SK-N-SH (cell line): ENCODE data around the gene TBX2. TPM values are rescaled to one million over a fixed set of nuclear protein-coding genes. Genes with fewer than 3 reads are reported as not detected.
A peak's percentile ranks its signal among the peaks of the same experiment; 100 is the strongest.

Experiments
- CTCF ChIA-PET: fragments of 300-600, 350-600 bp; formaldehyde crosslinking; extraction: SDS; loops from one replicate; lab custom pipeline; 2021; lab: Yijun Ruan, JAX
- POLR2A ChIA-PET: fragments of 350-600 bp; sonication (Branson Sonifier 250); formaldehyde crosslinking; extraction: SDS; loops from one replicate; lab custom pipeline; 2020; ENCODE audit warnings: antibody characterized with exemption, inconsistent platforms; lab: Yijun Ruan, JAX
- DNase-seq: peaks from one replicate; pipeline ENCODE4 v3.0.0; 2012
- H2AFZ ChIP-seq: fragments of 200-600 bp; sonication (generic); 2 replicates; pipeline ENCODE4 v1.8.1; 2016; ENCODE audit warnings: antibody characterized with exemption, mild to moderate bottlenecking, low read depth
- H3F3A ChIP-seq: fragments of 200-600 bp; sonication (generic); replicated peaks from 2 replicates; pipeline ENCODE3; 2016; ENCODE audit warnings: antibody characterized with exemption, mild to moderate bottlenecking; ENCODE audit not compliant: insufficient read depth
- H3K27ac ChIP-seq, 2 experiments: fragments of 200-500 bp in 1 of 2; fragments of 200-600 bp in 1 of 2; sonication (Bioruptor generic) in 1 of 2; sonication (generic), shearing (Covaris generic) in 1 of 2; 2 replicates each; pipeline versions ENCODE4 v1.5.1 to v1.6.1; 2014 to 2016; ENCODE audit warnings: low read depth in 2 of 2, inconsistent platforms in 1 of 2, low read length in 1 of 2, mild to moderate bottlenecking in 1 of 2, mixed read lengths in 1 of 2
- H3K27me3 ChIP-seq: fragments of 200-600 bp; sonication (generic), shearing (Covaris generic); 2 replicates; pipeline ENCODE4 v1.6.1; 2016; ENCODE audit warnings: mixed run types; ENCODE audit not compliant: insufficient read depth
- H3K36me3 ChIP-seq, 2 experiments: fragments of 200-500 bp in 1 of 2; fragments of 200-600 bp in 1 of 2; sonication (Bioruptor generic) in 1 of 2; sonication (generic) in 1 of 2; replicated peaks in 1 of 2; 2 replicates each; pipeline versions ENCODE3 to v1.5.1; 2014 to 2016; ENCODE audit warnings: low read length in 1 of 2, mild to moderate bottlenecking in 1 of 2; ENCODE audit not compliant: insufficient read depth in 2 of 2, control insufficient read depth in 1 of 2
- H3K4me1 ChIP-seq, 2 experiments: fragments of 200-500 bp in 1 of 2; fragments of 200-600 bp in 1 of 2; sonication (Bioruptor generic) in 1 of 2; sonication (generic), shearing (Covaris generic) in 1 of 2; 2 replicates each; pipeline versions ENCODE4 v1.5.1 to v1.6.1; 2014 to 2016; ENCODE audit warnings: low read depth in 1 of 2, low read length in 1 of 2, mixed run types in 1 of 2; ENCODE audit not compliant: insufficient read depth in 2 of 2, control insufficient read depth in 1 of 2
- H3K4me2 ChIP-seq: fragments of 200-600 bp; sonication (generic), shearing (Covaris generic); 2 replicates; pipeline ENCODE4 v1.6.1; 2017; ENCODE audit warnings: mixed run types
- H3K4me3 ChIP-seq, 2 experiments: fragments of 200-500 bp in 1 of 2; fragments of 200-600 bp in 1 of 2; sonication (Bioruptor generic) in 1 of 2; sonication (generic), shearing (Covaris generic) in 1 of 2; 2 replicates each; pipeline versions ENCODE4 v1.5.1 to v1.8.1; 2014 to 2016; ENCODE audit warnings: low read depth in 2 of 2, inconsistent platforms in 1 of 2, low read length in 1 of 2, mild to moderate bottlenecking in 1 of 2, mixed read lengths in 1 of 2, moderate library complexity in 1 of 2
- H3K79me2 ChIP-seq: fragments of 200-600 bp; sonication (generic); 2 replicates; pipeline ENCODE4 v1.8.1; 2017; ENCODE audit warnings: mild to moderate bottlenecking; ENCODE audit not compliant: insufficient read depth
- H3K9ac ChIP-seq: fragments of 200-600 bp; sonication (generic); 2 replicates; pipeline ENCODE4 v1.6.1; 2017; ENCODE audit warnings: mixed run types
- H3K9me2 ChIP-seq: fragments of 200-600 bp; sonication (generic); 2 replicates; pipeline ENCODE4 v1.6.1; 2017; ENCODE audit warnings: mixed run types
- H3K9me3 ChIP-seq: fragments of 200-600 bp; sonication (generic); 2 replicates; pipeline ENCODE4 v1.6.1; 2017; ENCODE audit warnings: mixed run types, mild to moderate bottlenecking, moderate library complexity
- H4K20me1 ChIP-seq: fragments of 200-600 bp; sonication (generic); 2 replicates; pipeline ENCODE4 v1.6.1; 2017; ENCODE audit warnings: mild to moderate bottlenecking, mixed run types; ENCODE audit not compliant: insufficient read depth
- CTCF ChIP-seq: fragments of 200-600 bp; sonication (generic); IDR thresholded peaks from 2 replicates; pipeline ENCODE4 v1.6.1; 2017; ENCODE audit warnings: antibody characterized with exemption, mild to moderate bottlenecking, moderate library complexity
- ELF1 ChIP-seq: IDR thresholded peaks from 2 replicates; pipeline ENCODE4 v1.4.0; 2012
- EP300 ChIP-seq, 2 experiments: IDR thresholded peaks; 2 replicates each; pipeline versions ENCODE4 v1.4.0 to v1.6.1; 2012; ENCODE audit warnings: borderline replicate concordance in 1 of 2, low read depth in 1 of 2, low read length in 1 of 2
- FOXM1 ChIP-seq: IDR thresholded peaks from 2 replicates; pipeline ENCODE4 v1.4.0; 2012; ENCODE audit warnings: low read depth, mild to moderate bottlenecking
- IRF3 ChIP-seq: fragments of 150-350 bp; IDR thresholded peaks from 2 replicates; pipeline ENCODE4 v1.6.1; 2016; ENCODE audit warnings: mild to moderate bottlenecking, low read depth, low read length
- JUND ChIP-seq: IDR thresholded peaks from 2 replicates; pipeline ENCODE4 v1.4.0; 2012
- MAX ChIP-seq: IDR thresholded peaks from 2 replicates; pipeline ENCODE4 v1.4.0; 2012; ENCODE audit warnings: low read depth
- MEF2A ChIP-seq: IDR thresholded peaks from 2 replicates; pipeline ENCODE4 v1.4.0; 2012; ENCODE audit warnings: low read depth, borderline replicate concordance
- PBX3 ChIP-seq: IDR thresholded peaks from 2 replicates; pipeline ENCODE4; 2012
- POLR2AphosphoS5 ChIP-seq: IDR thresholded peaks from 2 replicates; pipeline ENCODE4 v1.6.1; 2012; ENCODE audit warnings: low read depth, low read length
- RFX5 ChIP-seq: IDR thresholded peaks from 2 replicates; pipeline ENCODE4 v1.6.1; 2012; ENCODE audit warnings: mild to moderate bottlenecking, improper control_type of control experiment, low read length
- SIN3A ChIP-seq: IDR thresholded peaks from 2 replicates; pipeline ENCODE4 v1.6.1; 2012; ENCODE audit warnings: low read depth, mild to moderate bottlenecking, low read length, moderate library complexity, borderline replicate concordance
- TEAD4 ChIP-seq: IDR thresholded peaks from 2 replicates; pipeline ENCODE4 v1.4.0; 2012; ENCODE audit warnings: mild to moderate bottlenecking, borderline replicate concordance; ENCODE audit not compliant: insufficient read depth
- USF1 ChIP-seq: IDR thresholded peaks from 2 replicates; pipeline ENCODE4 v1.4.0; 2012; ENCODE audit warnings: low read depth, borderline replicate concordance
- USF2 ChIP-seq: fragments of 150-350 bp; IDR thresholded peaks from 2 replicates; pipeline ENCODE4 v1.6.1; 2017; ENCODE audit warnings: antibody characterized with exemption, low read length, low read depth, borderline replicate concordance
- ZBTB33 ChIP-seq: IDR thresholded peaks from 2 replicates; pipeline ENCODE4 v1.4.0; 2012; ENCODE audit warnings: low read depth, borderline replicate concordance
- WGBS: methylation state at CpG from one replicate; pipeline ENCODE4 v1.1.6; 2017; ENCODE audit warnings: low lambda C conversion rate; 5-methylcytosine and 5-hydroxymethylcytosine counted together
- polyA plus RNA-seq, 3 experiments: library from polyadenylated mRNA; depleted of rRNA; stranded (reverse); fragments of >200 nt; gene quantifications; 2 replicates each; pipeline ENCODE4 v1.2.3, GENCODE V29; 2012

The TBX2 gene
- polyA plus RNA-seq, 1 of the 3 experiments (the other 2 are of a cell fraction): 57.8 TPM

- DNase-seq: no peak
- Histone ChIP-seq H3K27ac (peak overlapping the region in 1 of 2 experiments; percentile 72; a peak in 1 of 4 replicates), H3K4me1 (peaks cover 5 to 49% of the 10 kb centered on the region in 2 experiments; a peak in 2 of 4 replicates), H3K27me3 (no peaks in the 10 kb centered on the region), H4K20me1 (no peaks in the 10 kb centered on the region), H3K79me2 (peaks cover 9% of the 10 kb centered on the region), H2AFZ (peak overlapping the region; percentile 56; the same call in 1 of the 2 replicates), H3K36me3 (no peaks in the 10 kb centered on the region), H3K9me2 (no peaks in the 10 kb centered on the region), H3K9ac (no peak overlapping the region), H3F3A (peaks cover 10% of the 10 kb centered on the region), H3K4me2 (peak overlapping the region; percentile 49), H3K9me3 (no peaks in the 10 kb centered on the region), H3K4me3 (no peak overlapping the region)
- no peak for TF ChIP-seq SIN3A
- no peak for TF ChIP-seq JUND
- no peak for TF ChIP-seq ZBTB33
- TF ChIP-seq CTCF: no peak
- no peak for TF ChIP-seq FOXM1
- ChIA-PET POLR2A (interaction anchor here (0.6 kb wide), 1 partner anchor 151 kb away, joined by 3 read pairs; no protein-coding TSS in a partner anchor), CTCF (interaction anchor here (0.6 to 16.4 kb wide), 26 partner anchors 10 to 695 kb away, joined by 3 to 318 read pairs (median 4); no protein-coding TSS in a partner anchor)
- 93% methylated on average over 6 of the region's 6 CpGs for WGBS
Observed at GRCh38 chr17:61416211-61416539, 16.5 kb downstream of the TBX2 start.

GRCh38 chr17:61416540-61417363 lies 17.1 kb downstream of the TBX2 start:
- peak; percentile 99 for DNase-seq
- WGBS: 23% methylated on average over 31 of the region's 43 CpGs
- TF ChIP-seq EP300 (IDR thresholded peaks at IDR 0.05; ENCODE audit: borderline replicate concordance in 1 of 2, low read depth in 1 of 2, low read length in 1 of 2) (0 out of 4 replicates have a peak, but pooled peaks of 1 of the 2 experiments have one; percentile 28), RFX5 (no peak), USF2 (0 out of 2 replicates have a peak, but pooled peaks have one; percentile 17), SIN3A (peak; percentile 85; the same call in 1 of the 2 replicates), MAX (peak; percentile 16; the same call in 1 of the 2 replicates), IRF3 (no peak), JUND (no peak), ELF1 (no peak), USF1 (no peak), MEF2A (no peak), POLR2AphosphoS5 (no peak; the same call in 1 of the 2 replicates), TEAD4 (no peak), PBX3 (0 out of 2 replicates have a peak, but pooled peaks have one; percentile 19)

More at GRCh38 chr17:61416540-61417363, 17.1 kb downstream of the TBX2 start:
- H3K79me2 ChIP-seq: peaks cover 9% of the 10 kb centered on the region
- H3K9ac ChIP-seq: no peak overlapping the region
- no peaks in the 10 kb centered on the region for H3K27me3 ChIP-seq
- H3K4me2 ChIP-seq: peak overlapping the region; percentile 49
- peak overlapping the region in 1 of 2 experiments; percentile 72; a peak in 1 of 4 replicates for H3K27ac ChIP-seq
- H3K4me3 ChIP-seq: no peak overlapping the region; a peak in 1 of 4 replicates
- H3K36me3 ChIP-seq: no peaks in the 10 kb centered on the region
- no peaks in the 10 kb centered on the region for H4K20me1 ChIP-seq
- ChIA-PET CTCF (interaction anchor here (0.6 to 16.4 kb wide), 53 partner anchors 9 to 696 kb away, joined by 3 to 318 read pairs (median 4); no protein-coding TSS in a partner anchor), POLR2A (no interaction called here)
- peak overlapping the region; percentile 56; the same call in 1 of the 2 replicates for H2AFZ ChIP-seq
- H3K9me2 ChIP-seq: no peaks in the 10 kb centered on the region
- H3K9me3 ChIP-seq: no peaks in the 10 kb centered on the region
- peaks cover 5 to 49% of the 10 kb centered on the region in 2 experiments; a peak in 2 of 4 replicates for H3K4me1 ChIP-seq
- peaks cover 5% of the 10 kb centered on the region for H3F3A ChIP-seq
